ENCODE measurements around the gene EYA2. TPM values are rescaled to one million over a fixed set of nuclear protein-coding genes. Genes with fewer than 3 reads are reported as not detected.

The EYA2 gene
- total RNA-seq, 1 experiment from 2014 or later, result not detected

DNA sequence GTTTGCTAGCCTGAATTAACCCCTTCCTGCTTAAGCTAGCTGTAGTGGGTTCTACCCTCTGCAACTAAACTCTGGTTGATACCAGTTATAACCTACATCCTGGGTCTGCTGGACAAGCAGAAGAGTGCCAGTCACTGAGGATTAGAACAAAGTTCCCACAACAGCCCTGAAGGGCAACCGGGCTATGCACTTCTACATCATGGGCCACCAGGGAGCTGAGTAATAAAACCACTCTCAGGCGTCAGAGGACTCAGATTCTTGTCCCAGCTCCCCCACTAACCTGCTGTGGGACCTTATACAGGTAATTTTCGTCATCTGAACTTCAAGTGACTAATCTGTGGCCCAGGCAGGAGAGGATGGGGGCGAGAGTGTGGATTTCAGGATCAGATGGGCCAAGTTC is 56.8 kb downstream of the EYA2 start:
- Histone ChIP-seq H3K36me3 (ENCODE audit: insufficient read depth, low read length, poor library complexity, severe bottlenecking) (no peaks in the 10 kb centered on the region), H3K27ac (ENCODE audit: low read depth, low read length, poor library complexity, severe bottlenecking) (no peak overlapping the region), H3K27me3 (replicated peaks; ENCODE audit: insufficient read depth, low read depth, low read length, poor library complexity) (no peaks in the 10 kb centered on the region), H3K4me1 (ENCODE audit: insufficient read depth, low read length, poor library complexity, severe bottlenecking) (no peaks in the 10 kb centered on the region), H3K4me3 (ENCODE audit: low read depth, low read length, poor library complexity, severe bottlenecking) (no peak overlapping the region), H3K9me3 (ENCODE audit: low read depth, low read length, poor library complexity, severe bottlenecking) (no peaks in the 10 kb centered on the region)
- ChIA-PET POLR2A (ENCODE audit: low non-redundant PET) (no interaction called here), CTCF (no interaction called here)
- TF ChIP-seq CTCF (conservative IDR thresholded peaks at IDR 0.05; ENCODE audit: low read depth, low read length) (no peak), EZH2 (IDR thresholded peaks at IDR 0.05; ENCODE audit: borderline replicate concordance, low read depth, low read length, poor library complexity, severe bottlenecking) (no peak)
- intact Hi-C loops (cut with micrococcal nuclease; ENCODE audit: unreplicated experiment), result no loop called here
- no TSS peak for BruUV-seq (replicated peaks)
- no peak for DNase-seq (ENCODE audit: low spot score)

DNA sequence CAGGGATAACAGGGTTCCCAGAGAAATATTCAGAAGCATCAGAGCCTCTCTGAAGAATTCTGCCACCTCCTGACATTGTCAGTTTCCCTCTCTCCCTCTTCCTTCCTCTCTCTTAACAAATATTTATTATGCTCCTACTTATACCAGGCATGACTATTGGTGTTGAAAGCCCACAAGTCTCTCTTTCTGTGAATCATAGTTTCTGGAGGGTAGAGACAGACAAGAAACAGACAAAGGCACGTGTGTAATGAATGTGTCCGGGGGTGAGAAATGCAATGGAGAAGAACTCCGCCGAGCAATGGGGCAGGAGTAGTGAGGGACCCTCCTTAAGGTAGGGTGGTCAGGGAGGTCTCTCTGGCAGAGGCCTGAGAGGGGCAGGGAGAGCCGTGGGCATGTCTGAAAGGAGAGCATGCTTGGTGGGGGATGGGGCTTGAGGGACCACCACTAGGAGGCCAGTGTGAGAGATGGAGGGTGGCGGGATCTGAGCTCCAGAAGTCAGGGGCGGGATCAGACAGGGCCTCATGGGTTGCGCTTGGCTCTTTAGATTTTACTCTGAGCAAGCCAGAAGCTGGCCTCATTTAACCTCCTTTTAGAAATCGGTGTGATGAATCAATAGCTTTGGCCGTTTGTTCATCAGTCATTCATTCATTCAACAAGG is 57.3 kb downstream of the EYA2 start:
- no peaks in the 10 kb centered on the region for H3K4me1 ChIP-seq (ENCODE audit: insufficient read depth, low read length, poor library complexity, severe bottlenecking)
- DNase-seq (ENCODE audit: low spot score), result no peak
- no TSS peak for BruUV-seq (replicated peaks)
- no peak overlapping the region for H3K4me3 ChIP-seq (ENCODE audit: low read depth, low read length, poor library complexity, severe bottlenecking)
- ChIA-PET POLR2A (ENCODE audit: low non-redundant PET) (no interaction called here), CTCF (no interaction called here)
- H3K9me3 ChIP-seq (ENCODE audit: low read depth, low read length, poor library complexity, severe bottlenecking), result no peaks in the 10 kb centered on the region
- H3K27ac ChIP-seq (ENCODE audit: low read depth, low read length, poor library complexity, severe bottlenecking), result no peak overlapping the region
- TF ChIP-seq EZH2 (IDR thresholded peaks at IDR 0.05; ENCODE audit: borderline replicate concordance, low read depth, low read length, poor library complexity, severe bottlenecking) (no peak), CTCF (conservative IDR thresholded peaks at IDR 0.05; ENCODE audit: low read depth, low read length) (no peak)
- H3K36me3 ChIP-seq (ENCODE audit: insufficient read depth, low read length, poor library complexity, severe bottlenecking), result no peaks in the 10 kb centered on the region
- intact Hi-C loops (cut with micrococcal nuclease; ENCODE audit: unreplicated experiment), result no loop called here
- H3K27me3 ChIP-seq (replicated peaks; ENCODE audit: insufficient read depth, low read depth, low read length, poor library complexity), result no peaks in the 10 kb centered on the region

- POLR2A ChIA-PET (ENCODE audit: low non-redundant PET), result no interaction called here
Observed at GRCh38 chr20:46953596-46953995, 59.0 kb downstream of the EYA2 start.

More at GRCh38 chr20:46953596-46953995, 59.0 kb downstream of the EYA2 start:
- no peak overlapping the region for H3K4me3 ChIP-seq (ENCODE audit: low read depth, low read length, poor library complexity, severe bottlenecking)
- intact Hi-C loops (cut with micrococcal nuclease; ENCODE audit: unreplicated experiment), result no loop called here
- TF ChIP-seq EZH2 (IDR thresholded peaks at IDR 0.05; ENCODE audit: borderline replicate concordance, low read depth, low read length, poor library complexity, severe bottlenecking) (no peak), CTCF (conservative IDR thresholded peaks at IDR 0.05; ENCODE audit: low read depth, low read length) (no peak)
- H3K27me3 ChIP-seq (replicated peaks; ENCODE audit: insufficient read depth, low read depth, low read length, poor library complexity), result no peaks in the 10 kb centered on the region
- DNase-seq (ENCODE audit: low spot score), result no peak
- H3K4me1 ChIP-seq (ENCODE audit: insufficient read depth, low read length, poor library complexity, severe bottlenecking), result no peaks in the 10 kb centered on the region
- no peak overlapping the region for H3K27ac ChIP-seq (ENCODE audit: low read depth, low read length, poor library complexity, severe bottlenecking)
- CTCF ChIA-PET, result no interaction called here
- no peaks in the 10 kb centered on the region for H3K36me3 ChIP-seq (ENCODE audit: insufficient read depth, low read length, poor library complexity, severe bottlenecking)
- no TSS peak for BruUV-seq (replicated peaks)
- no peaks in the 10 kb centered on the region for H3K9me3 ChIP-seq (ENCODE audit: low read depth, low read length, poor library complexity, severe bottlenecking)

All from A673 (cell line).